Keratinocyte (primary cell): ENCODE data around the gene DCDC1. TPM values are rescaled to one million over a fixed set of nuclear protein-coding genes. Genes with fewer than 3 reads are reported as not detected.

Experiments
- DNase-seq: peaks from one replicate; pipeline ENCODE4 v3.0.0-alpha.2; 2011; ENCODE audit warnings: low read depth, missing footprints, low spot score
- FAIRE-seq: peaks from 2 replicates; lab custom pipeline; 2011; peaks lifted over from hg19 to GRCh38; lab: Jason Lieb, UNC
- H2AFZ ChIP-seq: 2 replicates; pipeline ENCODE4 v1.6.0; 2012; ENCODE audit warnings: low read length, control low read depth, inconsistent platforms; ENCODE audit not compliant: control insufficient read depth
- H3K27ac ChIP-seq: 2 replicates; pipeline ENCODE4 v1.5.1; 2011; ENCODE audit warnings: low read length; ENCODE audit not compliant: control insufficient read depth, insufficient read depth
- H3K27me3 ChIP-seq: 3 replicates; pipeline ENCODE4 v1.6.0; 2011; ENCODE audit warnings: low read length; ENCODE audit not compliant: control insufficient read depth, insufficient read depth; ENCODE audit errors: extremely low read depth
- H3K36me3 ChIP-seq, 2 experiments: 2 replicates in 1 of 2; 3 replicates in 1 of 2; pipeline ENCODE4 v1.5.1; 2011; ENCODE audit warnings: low read length in 2 of 2, mild to moderate bottlenecking in 1 of 2; ENCODE audit not compliant: control insufficient read depth in 2 of 2, insufficient read depth in 2 of 2; ENCODE audit errors: extremely low read depth in 1 of 2
- H3K4me1 ChIP-seq: 3 replicates; pipeline ENCODE4 v1.5.1; 2011; ENCODE audit warnings: low read length; ENCODE audit not compliant: control insufficient read depth, insufficient read depth; ENCODE audit errors: extremely low read depth
- H3K4me2 ChIP-seq: 3 replicates; pipeline ENCODE4 v1.6.0; 2011; ENCODE audit warnings: low read depth, low read length; ENCODE audit not compliant: control insufficient read depth, insufficient read depth; ENCODE audit errors: extremely low read depth
- H3K4me3 ChIP-seq, 3 experiments: fragments of 200-600 bp in 1 of 3; sonication (generic) in 1 of 3; 2 replicates in 2 of 3; 3 replicates in 1 of 3; pipeline ENCODE4 v1.5.1; 2011 to 2016; ENCODE audit warnings: low read length in 3 of 3, mild to moderate bottlenecking in 3 of 3, control low read depth in 2 of 3, inconsistent platforms in 1 of 3, low read depth in 1 of 3, mixed read lengths in 1 of 3, mixed run types in 1 of 3, moderate library complexity in 1 of 3; ENCODE audit not compliant: control insufficient read depth in 2 of 3, insufficient read depth in 2 of 3; ENCODE audit errors: extremely low read depth in 1 of 3
- H3K79me2 ChIP-seq: 2 replicates; pipeline ENCODE4 v1.6.0; 2012; ENCODE audit warnings: low read length; ENCODE audit not compliant: control insufficient read depth, insufficient read depth
- H3K9ac ChIP-seq: 3 replicates; pipeline ENCODE4 v1.6.0; 2011; ENCODE audit warnings: low read length; ENCODE audit not compliant: control insufficient read depth, insufficient read depth; ENCODE audit errors: extremely low read depth
- H3K9me1 ChIP-seq: 3 replicates; pipeline ENCODE4 v1.6.0; 2011; ENCODE audit warnings: low read length; ENCODE audit not compliant: control insufficient read depth, insufficient read depth; ENCODE audit errors: extremely low read depth
- H3K9me3 ChIP-seq: 2 replicates; pipeline ENCODE4 v1.5.1; 2012; ENCODE audit warnings: low read depth, low read length; ENCODE audit not compliant: control insufficient read depth
- H4K20me1 ChIP-seq: 3 replicates; pipeline ENCODE4 v1.6.0; 2011; ENCODE audit warnings: low read length; ENCODE audit not compliant: control insufficient read depth, insufficient read depth; ENCODE audit errors: extremely low read depth
- CTCF ChIP-seq, 3 experiments: IDR thresholded peaks in 1 of 3; conservative IDR thresholded peaks in 1 of 3; optimal IDR thresholded peaks in 1 of 3; 2 replicates in 2 of 3; 3 replicates in 1 of 3; pipeline versions ENCODE3 to v1.5.1; 2011; ENCODE audit warnings: low read length in 3 of 3, mild to moderate bottlenecking in 3 of 3, moderate library complexity in 2 of 3, control low read depth in 1 of 3, inconsistent platforms in 1 of 3; ENCODE audit not compliant: insufficient read depth in 2 of 3; ENCODE audit errors: extremely low read depth in 1 of 3
- EZH2 ChIP-seq: IDR thresholded peaks from one replicate; pipeline ENCODE4 v1.6.1; 2012; ENCODE audit warnings: inconsistent platforms, mild to moderate bottlenecking, low read length, moderate library complexity
- dilution Hi-C: fragments of 300-500 bp; cut with MboI; formaldehyde crosslinking; loops from one replicate; pipeline ENCODE4 v1.7.0; 2020; ENCODE audit warnings: low sequenced_read_pairs; ENCODE audit not compliant: extremely low pct_ligation_motif_present
- polyA minus RNA-seq, 3 experiments: library from RNA; depleted of rRNA, polyadenylated mRNA; stranded (reverse); fragments of >200 nt; gene quantifications; 1 replicate in 1 of 3; 2 replicates in 1 of 3; 3 replicates in 1 of 3; pipeline ENCODE4 v1.2.3, GENCODE V29; 2011
- polyA plus RNA-seq, 5 experiments: library from polyadenylated mRNA; depleted of rRNA in 3 of 5; stranded (reverse) in 3 of 5; stranded (forward) in 1 of 5; unstranded in 1 of 5; fragments of >200 nt; gene quantifications; 1 replicate in 1 of 5; 2 replicates in 3 of 5; 3 replicates in 1 of 5; pipeline versions ENCODE4 v1.2.1 to v1.2.3, GENCODE V29; 2011 to 2012; ENCODE audit warnings: missing spikeins in 2 of 5, low read depth in 1 of 5, low replicate concordance in 1 of 5

DCDC1 gene
- polyA plus RNA-seq (0.02 to 0.08 TPM (median 0.06 TPM) in 3 replicates), polyA minus RNA-seq (0.20 to 0.35 TPM in 2 of 3 replicates, not detected in the other)
- 0.16 TPM for polyA plus RNA-seq (2011; ENCODE audit: low read depth)
- 0.05 and 0.07 TPM in 2 replicates for polyA plus RNA-seq (2011; cell fraction: cytosol; rRNA removed)
- 0.04 and 0.17 TPM in 2 replicates for polyA plus RNA-seq (2011; cell fraction: nucleus; rRNA removed)
- polyA plus RNA-seq (2012; ENCODE audit: low replicate concordance): 0.02 TPM in 1 of 2 replicates, not detected in the other
- polyA minus RNA-seq (2011; cell fraction: cytosol; rRNA and poly(A)+ RNA removed): not detected
- 0.53 and 0.54 TPM in 2 replicates for polyA minus RNA-seq (2011; cell fraction: nucleus; rRNA and poly(A)+ RNA removed)

GRCh38 chr11:31369348-31370329 lies at the start of gene DCDC1, which contains the start of gene DNAJC24:
Gene DCDC1 (minus strand): TSS chr11:31369739. CDS start chr11:31328280, 41,459 bp downstream.
Gene DNAJC24 (plus strand): TSS chr11:31369860. CDS start chr11:31370749, 889 bp downstream.
- peak within 1 kb of the TSS; percentile 100 for H2AFZ ChIP-seq
- TF ChIP-seq CTCF (optimal IDR thresholded peaks at IDR 0.05 in 1 of 3, IDR thresholded peaks at IDR 0.05 in 1 of 3, conservative IDR thresholded peaks at IDR 0.05 in 1 of 3; ENCODE audit: extremely low read depth in 1 of 3, insufficient read depth in 2 of 3, low read length in 3 of 3) (no peak), EZH2 (no peak)
- no peaks in the 10 kb centered on the region for H3K36me3 ChIP-seq
- DNase-seq (peak; percentile 33), FAIRE-seq (peak; percentile 34)
- peak within 1 kb of the TSS; percentile 81 to 100 (median 88) for H3K4me3 ChIP-seq
- no peaks in the 10 kb centered on the region for H3K9me3 ChIP-seq
- peaks cover 11% of the 10 kb centered on the region for H3K4me1 ChIP-seq
- H3K4me2 ChIP-seq: peak within 1 kb of the TSS; percentile 99
- H3K27ac ChIP-seq: peak within 1 kb of the TSS; percentile 89
- dilution Hi-C loops: no loop called here
- no peaks in the 10 kb centered on the region for H3K27me3 ChIP-seq
- peaks cover 18% of the 10 kb centered on the region for H3K79me2 ChIP-seq
- H3K9me1 ChIP-seq: no peaks in the 10 kb centered on the region
- H3K9ac ChIP-seq: peak within 1 kb of the TSS; percentile 95
- no peaks in the 10 kb centered on the region for H4K20me1 ChIP-seq

- H3K4me3 ChIP-seq: no peak overlapping the region
- TF ChIP-seq EZH2: no peak
- no peak for TF ChIP-seq CTCF (optimal IDR thresholded peaks at IDR 0.05 in 1 of 3, IDR thresholded peaks at IDR 0.05 in 1 of 3, conservative IDR thresholded peaks at IDR 0.05 in 1 of 3; ENCODE audit: extremely low read depth in 1 of 3, insufficient read depth in 2 of 3, low read length in 3 of 3)
- no peaks in the 10 kb centered on the region for H4K20me1 ChIP-seq
- no peaks in the 10 kb centered on the region for H3K4me1 ChIP-seq
- H3K9me3 ChIP-seq: no peaks in the 10 kb centered on the region
- DNase-seq (no peak), FAIRE-seq (no peak)
- no peak overlapping the region for H3K27ac ChIP-seq
- H3K4me2 ChIP-seq: no peak overlapping the region
- H3K9me1 ChIP-seq: no peaks in the 10 kb centered on the region
- no peaks in the 10 kb centered on the region for H3K27me3 ChIP-seq
- H3K79me2 ChIP-seq: no peaks in the 10 kb centered on the region
- no peak overlapping the region for H2AFZ ChIP-seq
- H3K9ac ChIP-seq: no peak overlapping the region
- dilution Hi-C loops: no loop called here
- H3K36me3 ChIP-seq: peaks cover 0 to 2% of the 10 kb centered on the region in 2 experiments
Observed at GRCh38 chr11:31419138-31419537, 49.6 kb upstream of the DCDC1 start.
